ENCODE measurements around the gene RPL22.

GRCh38 chr1:6245869-6246496 lies 46.6 kb upstream of the RPL22 start:
- no peak for TF ChIP-seq RBM39 (IDR thresholded peaks at IDR 0.05; ENCODE audit: low read depth, low read length, poor library complexity, severe bottlenecking)
- TF ChIP-seq CC2D1A (CRISPR knock-in tag; IDR thresholded peaks at IDR 0.05) = no peak
- no peak for TF ChIP-seq EZH2 (conservative IDR thresholded peaks at IDR 0.05; ENCODE audit: low read depth, low read length)
- no peak for TF ChIP-seq ZNF768 (CRISPR knock-in tag; IDR thresholded peaks at IDR 0.05)
- no peak for TF ChIP-seq PBX3 (CRISPR knock-in tag; IDR thresholded peaks at IDR 0.05; ENCODE audit: borderline replicate concordance)
